Subcutaneous adipose tissue (tissue), 4 donors: Measurements from ENCODE around the gene SGPL1. TPM values are rescaled to one million over a fixed set of nuclear protein-coding genes. Genes with fewer than 3 reads are reported as not detected.

Experiments used
- CTCF ChIP-seq: fragments of 450-650 bp; IDR thresholded peaks from one replicate; pipeline ENCODE4 v1.5.1; 2016; ENCODE audit warnings: low read depth, mild to moderate bottlenecking, control low read depth, antibody characterized with exemption, moderate library complexity
- total RNA-seq, 4 donors: library from RNA; depleted of rRNA; stranded (reverse); fragments of >200 nt; gene quantifications; one replicate each; pipeline ENCODE4 v1.1.0, GENCODE V29; 2016

The SGPL1 gene
- total RNA-seq, 4 donors from 2014 or later, result 25.9 to 52.6 (median 42.0) TPM

DNA sequence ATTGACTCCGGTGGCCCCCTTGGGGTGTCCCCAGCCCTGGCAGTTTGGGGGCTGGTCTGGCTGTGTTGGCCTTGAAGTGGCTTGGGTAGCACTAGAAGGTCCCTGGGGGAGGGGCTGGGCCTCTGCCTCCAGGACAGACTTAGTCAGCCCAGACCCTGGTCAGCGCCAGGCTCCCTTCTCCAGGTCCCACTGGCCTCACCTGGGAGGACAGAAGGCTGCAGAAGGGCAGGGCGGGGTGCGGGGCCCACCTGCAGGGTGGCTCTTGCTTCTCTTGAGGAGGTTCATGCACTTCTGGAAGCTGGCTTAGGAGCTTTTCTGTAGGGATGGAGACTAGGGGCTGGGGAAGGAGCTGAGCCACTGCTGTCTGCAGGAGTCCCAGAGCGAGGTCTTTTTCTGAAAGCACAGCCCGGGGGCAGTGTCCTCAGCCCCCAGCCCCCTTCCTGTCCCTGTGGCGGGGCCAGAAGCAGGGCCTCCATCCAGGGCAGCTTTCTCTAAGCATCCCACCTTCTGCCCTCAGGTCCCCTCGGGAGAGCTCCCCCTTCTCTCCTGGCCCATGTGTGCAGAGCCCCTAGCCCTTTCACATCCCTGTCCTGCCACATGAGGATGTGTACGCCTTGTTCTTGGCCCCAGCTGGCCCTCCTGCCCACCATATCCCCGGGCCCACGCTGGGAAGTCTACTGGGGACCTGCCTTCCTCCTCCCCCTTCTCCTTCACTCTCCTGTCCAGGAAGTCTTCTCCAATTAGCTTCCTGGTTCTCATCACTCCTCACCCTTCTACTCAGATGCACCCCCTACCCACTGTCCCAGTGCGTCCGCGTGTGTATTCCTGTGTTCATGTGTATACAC, 41.6 kb upstream of the SGPL1 start:
- no peak for TF ChIP-seq CTCF

GRCh38 chr10:70774810-70775678, 40.7 kb upstream of the SGPL1 start:
- TF ChIP-seq CTCF, result no peak

- TF ChIP-seq CTCF, result no peak
These were observed 39.9 kb upstream of the SGPL1 start for GRCh38 chr10:70775679-70776454.

DNA sequence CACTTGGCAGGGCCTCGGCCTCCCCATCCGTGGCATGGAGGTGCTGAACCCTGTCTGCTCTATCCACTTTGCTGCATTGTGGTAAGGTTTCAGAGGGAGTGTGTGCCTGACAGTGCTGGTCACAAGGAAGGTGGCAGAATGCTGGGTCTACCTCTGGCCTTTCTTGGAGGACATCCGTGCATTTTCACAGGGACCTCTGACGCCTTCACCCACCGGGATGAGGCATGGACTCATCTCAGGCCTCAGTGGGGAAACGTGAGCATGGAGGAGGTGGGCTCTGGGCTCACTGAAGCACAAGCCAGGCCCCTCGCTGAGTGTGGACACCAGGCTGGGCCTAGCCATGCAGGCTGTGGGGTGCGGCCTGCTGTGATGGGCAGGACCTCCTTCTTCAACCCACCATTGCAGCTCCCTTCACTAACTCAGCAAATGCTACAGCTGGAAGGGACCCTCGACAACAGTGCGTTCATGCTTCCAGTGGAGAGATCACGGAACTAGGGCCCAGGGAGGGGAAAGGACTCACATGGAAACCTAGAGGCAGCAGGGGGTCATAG, 39.2 kb upstream of the SGPL1 start:
- TF ChIP-seq CTCF, result no peak

GRCh38 chr10:70777063-70777875, 38.5 kb upstream of the SGPL1 start:
- TF ChIP-seq CTCF, result no peak

GRCh38 chr10:70778267-70778924, 37.4 kb upstream of the SGPL1 start:
- TF ChIP-seq CTCF, result no peak
